ENCODE data around the gene SLC38A10.

Gene SLC38A10

GRCh38 chr17:81325714-81326358, 30.7 kb upstream of the SLC38A10 start:
- CTCF ChIA-PET: no interaction called here
- POLR2A ChIA-PET: no interaction called here

GRCh38 chr17:81324851-81325713, 30.0 kb upstream of the SLC38A10 start:
- DNase-seq (ENCODE audit: low read depth, low spot score): no peak
- ChIA-PET POLR2A (no interaction called here), CTCF (interaction anchor here (0.9 kb wide), 1 partner anchor 22 kb away, joined by 3 read pairs; no protein-coding TSS in a partner anchor)
- no peak for TF ChIP-seq CTCF (IDR thresholded peaks at IDR 0.05; ENCODE audit: insufficient read depth, low read length, missing control alignments)
- no peak overlapping the region for H3K4me3 ChIP-seq (ENCODE audit: low read depth, low read length)

More at GRCh38 chr17:81325714-81326358, 30.7 kb upstream of the SLC38A10 start:
- no peak for DNase-seq (ENCODE audit: low read depth, low spot score)
- no peak for TF ChIP-seq CTCF (IDR thresholded peaks at IDR 0.05; ENCODE audit: insufficient read depth, low read length, missing control alignments)
- no peak overlapping the region for H3K4me3 ChIP-seq (ENCODE audit: low read depth, low read length)

- H3K4me3 ChIP-seq (ENCODE audit: low read depth, low read length): no peak overlapping the region
- POLR2A ChIA-PET: no interaction called here
- no peak for TF ChIP-seq CTCF (IDR thresholded peaks at IDR 0.05; ENCODE audit: insufficient read depth, low read length, missing control alignments)
- no peak for DNase-seq (ENCODE audit: low read depth, low spot score)
- CTCF ChIA-PET: interaction anchor here (0.9 to 1.5 kb wide), 3 partner anchors 15 to 160 kb away, joined by 3 to 4 read pairs (median 3); no protein-coding TSS in a partner anchor
Observed at GRCh38 chr17:81324177-81324850, 29.2 kb upstream of the SLC38A10 start.

GRCh38 chr17:81323411-81323868, 28.3 kb upstream of the SLC38A10 start:
- no peak for TF ChIP-seq CTCF (IDR thresholded peaks at IDR 0.05; ENCODE audit: insufficient read depth, low read length, missing control alignments)
- ChIA-PET CTCF (interaction anchor here (1.0 to 1.5 kb wide), 2 partner anchors 14 to 161 kb away, joined by 3 to 4 read pairs; no protein-coding TSS in a partner anchor), POLR2A (no interaction called here)
- DNase-seq (ENCODE audit: low read depth, low spot score): no peak
- H3K4me3 ChIP-seq (ENCODE audit: low read depth, low read length): no peak overlapping the region

GRCh38 chr17:81323083-81323369, 27.9 kb upstream of the SLC38A10 start:
- H3K4me3 ChIP-seq (ENCODE audit: low read depth, low read length): no peak overlapping the region
- TF ChIP-seq CTCF (IDR thresholded peaks at IDR 0.05; ENCODE audit: insufficient read depth, low read length, missing control alignments): no peak
- ChIA-PET CTCF (interaction anchor here (1.5 kb wide), 1 partner anchor 14 kb away, joined by 4 read pairs; no protein-coding TSS in a partner anchor), POLR2A (no interaction called here)
- no peak for DNase-seq (ENCODE audit: low read depth, low spot score)

Data from AG04449 (cell line).